GM12891 (cell line): ENCODE data around the gene SDCCAG8.

Experiments used
- PAX5 ChIP-seq: IDR thresholded peaks from 2 replicates; pipeline ENCODE4 v1.6.1; 2011; ENCODE audit warnings: low read length, moderate library complexity, mild to moderate bottlenecking; ENCODE audit not compliant: insufficient read depth, severe bottlenecking
- POLR2A ChIP-seq: IDR thresholded peaks from 2 replicates; pipeline ENCODE4 v1.6.1; 2011; ENCODE audit warnings: low read depth, low read length, control low read depth
- POLR2AphosphoS5 ChIP-seq: IDR thresholded peaks from 2 replicates; pipeline ENCODE4 v1.6.1; 2011; ENCODE audit warnings: low read depth, low read length, control low read depth
- POU2F2 ChIP-seq: IDR thresholded peaks from 2 replicates; pipeline ENCODE4 v1.6.1; 2011; ENCODE audit warnings: low read depth, mild to moderate bottlenecking, control low read depth, low read length, moderate library complexity
- SPI1 ChIP-seq: IDR thresholded peaks from 2 replicates; pipeline ENCODE4 v1.6.1; 2011; ENCODE audit warnings: low read depth, low read length, control low read depth
- TAF1 ChIP-seq: IDR thresholded peaks from 2 replicates; pipeline ENCODE4 v1.6.1; 2011; ENCODE audit warnings: low read depth, low read length, control low read depth

- TF ChIP-seq POLR2AphosphoS5 (no peak), POLR2A (no peak), TAF1 (no peak), PAX5 (no peak), SPI1 (no peak), POU2F2 (no peak)
Observed at GRCh38 chr1:243266231-243266630, 10.4 kb downstream of the SDCCAG8 start.
